Panc1 (cell line): ENCODE data around the gene CCR5AS.

Experiments
- ATAC-seq: fragments of 200-7000 bp; cut with Tn5 transposase; 2 replicates; pipeline ENCODE4 v1.9.1; 2020; ENCODE audit warnings: mild to moderate bottlenecking, moderate library complexity
- BruUV-seq: library from RNA; stranded (reverse); fragments of 400-500 nt; replicated peaks from 2 replicates; lab custom pipeline; 2021; lab: Mats Ljungman, UMichigan
- CTCF ChIA-PET: fragments of 300-600 bp; sonication (Branson Sonifier 250); formaldehyde crosslinking; loops from one replicate; lab custom pipeline; 2022; ENCODE audit warnings: antibody characterized with exemption; lab: Charles Lee
- POLR2A ChIA-PET: fragments of 300-600 bp; sonication (Branson Sonifier 250); formaldehyde crosslinking; loops from one replicate; lab custom pipeline; 2022; ENCODE audit warnings: antibody characterized with exemption; lab: Charles Lee
- DNase-seq: peaks from one replicate; pipeline ENCODE4 v3.0.0-alpha.2; 2010; ENCODE audit warnings: low read depth, low spot score
- H3K27ac ChIP-seq: 2 replicates; pipeline ENCODE4 v1.5.1; 2011; ENCODE audit warnings: mild to moderate bottlenecking, low read length, inconsistent platforms
- H3K27me3 ChIP-seq: fragments of 200-500 bp; sonication (Bioruptor generic); 2 replicates; pipeline ENCODE4 v1.6.0; 2014; ENCODE audit warnings: low read length, inconsistent platforms; ENCODE audit not compliant: control insufficient read depth, insufficient read depth
- H3K36me3 ChIP-seq: fragments of 200-500 bp; sonication (Bioruptor generic); 2 replicates; pipeline ENCODE4 v1.5.1; 2014; ENCODE audit warnings: inconsistent platforms, mild to moderate bottlenecking, low read length, moderate library complexity; ENCODE audit not compliant: control insufficient read depth, insufficient read depth
- H3K4me1 ChIP-seq: 2 replicates; pipeline ENCODE4 v1.5.1; 2011; ENCODE audit warnings: inconsistent platforms, mild to moderate bottlenecking, low read length, moderate library complexity; ENCODE audit not compliant: control insufficient read depth, insufficient read depth
- H3K4me3 ChIP-seq, 2 experiments: 2 replicates each; pipeline ENCODE4 v1.5.1; 2011 to 2012; ENCODE audit warnings: low read depth in 2 of 2, low read length in 2 of 2, mild to moderate bottlenecking in 2 of 2, inconsistent platforms in 1 of 2, moderate library complexity in 1 of 2
- H3K9me3 ChIP-seq: fragments of 200-500 bp; sonication (Bioruptor generic); 2 replicates; pipeline ENCODE4 v1.5.1; 2014; ENCODE audit warnings: low read depth, mild to moderate bottlenecking, inconsistent platforms, low read length, moderate library complexity; ENCODE audit not compliant: control insufficient read depth, insufficient read depth
- POLR2AphosphoS5 ChIP-seq: IDR thresholded peaks from 2 replicates; pipeline ENCODE4 v1.6.1; 2012; ENCODE audit warnings: mild to moderate bottlenecking, low read depth, low read length, moderate library complexity
- SIN3A ChIP-seq: IDR thresholded peaks from 2 replicates; pipeline ENCODE4 v1.6.1; 2012; ENCODE audit warnings: low read depth, mild to moderate bottlenecking, low read length, moderate library complexity, borderline replicate concordance; ENCODE audit not compliant: insufficient read depth
- TCF7L2 ChIP-seq: IDR thresholded peaks from 2 replicates; pipeline ENCODE4 v1.6.1; 2011; ENCODE audit warnings: mild to moderate bottlenecking, low read depth, low read length, inconsistent platforms
- in situ Hi-C: cut with HindIII; loops from 2 replicates; pipeline ENCODE4 v1.10.0; 2016; ENCODE audit warnings: low sequenced_read_pairs, low pct_unique_long_range_greater_than_20kb
- intact Hi-C: fragments of 100-400 bp; cut with micrococcal nuclease; formaldehyde crosslinking; loops from one replicate; pipeline ENCODE4 v1.10.0; 2022; ENCODE audit not compliant: unreplicated experiment
- TF ChIP-seq, protein P1 (sequence below): fragments of 450-650 bp; IDR thresholded peaks from 2 replicates; pipeline ENCODE4 v1.5.1; 2017; ENCODE audit warnings: mild to moderate bottlenecking
- TF ChIP-seq, protein P2 (sequence below), 2 experiments: IDR thresholded peaks; 2 replicates each; pipeline ENCODE4 v1.6.1; 2011 to 2012; ENCODE audit warnings: low read depth in 2 of 2, control low read depth in 1 of 2, low read length in 1 of 2, mild to moderate bottlenecking in 1 of 2, moderate library complexity in 1 of 2; ENCODE audit not compliant: insufficient read depth in 1 of 2

Gene CCR5AS

DNA sequence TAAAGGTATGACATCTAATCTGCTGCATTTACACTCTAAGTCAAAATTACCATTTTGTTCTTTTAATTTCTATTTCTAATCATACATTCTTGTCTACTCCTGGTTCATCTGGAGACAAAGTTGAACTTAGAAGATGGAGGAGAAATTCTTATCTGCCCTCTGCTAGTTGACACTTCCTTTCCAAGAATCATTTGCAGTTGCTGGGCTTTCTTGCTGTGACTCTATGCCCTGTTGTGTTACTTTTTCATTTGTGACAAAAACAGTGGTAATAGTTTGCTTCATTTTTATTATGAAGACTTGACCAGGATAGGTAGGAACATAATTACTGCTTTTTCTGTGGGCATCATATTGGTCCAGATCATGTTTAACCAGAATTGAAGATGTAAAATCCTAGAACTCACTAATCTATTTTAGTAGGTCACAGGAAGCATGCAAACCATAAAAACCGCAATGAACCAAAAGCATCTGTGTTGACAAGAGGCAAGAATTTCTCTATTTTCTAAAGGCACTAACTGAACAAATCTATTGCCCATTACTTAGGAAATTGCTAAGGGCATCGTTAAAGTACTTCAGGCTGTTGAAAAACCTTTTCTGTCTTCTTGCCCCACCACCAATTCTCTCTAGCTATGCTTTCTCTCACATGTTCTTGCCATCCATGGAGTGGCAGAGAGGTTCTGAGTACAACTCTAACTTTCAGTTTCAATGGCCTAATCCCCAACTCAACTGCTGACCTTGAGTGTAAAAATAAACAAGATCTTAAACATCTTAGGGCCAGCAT, 57.2 kb downstream of the CCR5AS start:
- no peaks in the 10 kb centered on the region for H3K36me3 ChIP-seq
- DNase-seq (no peak), ATAC-seq (no peak)
- peaks cover 3% of the 10 kb centered on the region; the same call in 1 of the 2 replicates for H3K27me3 ChIP-seq
- no peak overlapping the region for H3K4me3 ChIP-seq
- H3K9me3 ChIP-seq: no peaks in the 10 kb centered on the region
- BruUV-seq: no TSS peak
- ChIA-PET CTCF (no interaction called here), POLR2A (no interaction called here)
- H3K27ac ChIP-seq: no peak overlapping the region
- TF ChIP-seq POLR2AphosphoS5 (no peak), TCF7L2 (no peak), SIN3A (no peak)
- TF ChIP-seq, protein P1, sequence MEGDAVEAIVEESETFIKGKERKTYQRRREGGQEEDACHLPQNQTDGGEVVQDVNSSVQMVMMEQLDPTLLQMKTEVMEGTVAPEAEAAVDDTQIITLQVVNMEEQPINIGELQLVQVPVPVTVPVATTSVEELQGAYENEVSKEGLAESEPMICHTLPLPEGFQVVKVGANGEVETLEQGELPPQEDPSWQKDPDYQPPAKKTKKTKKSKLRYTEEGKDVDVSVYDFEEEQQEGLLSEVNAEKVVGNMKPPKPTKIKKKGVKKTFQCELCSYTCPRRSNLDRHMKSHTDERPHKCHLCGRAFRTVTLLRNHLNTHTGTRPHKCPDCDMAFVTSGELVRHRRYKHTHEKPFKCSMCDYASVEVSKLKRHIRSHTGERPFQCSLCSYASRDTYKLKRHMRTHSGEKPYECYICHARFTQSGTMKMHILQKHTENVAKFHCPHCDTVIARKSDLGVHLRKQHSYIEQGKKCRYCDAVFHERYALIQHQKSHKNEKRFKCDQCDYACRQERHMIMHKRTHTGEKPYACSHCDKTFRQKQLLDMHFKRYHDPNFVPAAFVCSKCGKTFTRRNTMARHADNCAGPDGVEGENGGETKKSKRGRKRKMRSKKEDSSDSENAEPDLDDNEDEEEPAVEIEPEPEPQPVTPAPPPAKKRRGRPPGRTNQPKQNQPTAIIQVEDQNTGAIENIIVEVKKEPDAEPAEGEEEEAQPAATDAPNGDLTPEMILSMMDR: no peak
- TF ChIP-seq, protein P2, sequence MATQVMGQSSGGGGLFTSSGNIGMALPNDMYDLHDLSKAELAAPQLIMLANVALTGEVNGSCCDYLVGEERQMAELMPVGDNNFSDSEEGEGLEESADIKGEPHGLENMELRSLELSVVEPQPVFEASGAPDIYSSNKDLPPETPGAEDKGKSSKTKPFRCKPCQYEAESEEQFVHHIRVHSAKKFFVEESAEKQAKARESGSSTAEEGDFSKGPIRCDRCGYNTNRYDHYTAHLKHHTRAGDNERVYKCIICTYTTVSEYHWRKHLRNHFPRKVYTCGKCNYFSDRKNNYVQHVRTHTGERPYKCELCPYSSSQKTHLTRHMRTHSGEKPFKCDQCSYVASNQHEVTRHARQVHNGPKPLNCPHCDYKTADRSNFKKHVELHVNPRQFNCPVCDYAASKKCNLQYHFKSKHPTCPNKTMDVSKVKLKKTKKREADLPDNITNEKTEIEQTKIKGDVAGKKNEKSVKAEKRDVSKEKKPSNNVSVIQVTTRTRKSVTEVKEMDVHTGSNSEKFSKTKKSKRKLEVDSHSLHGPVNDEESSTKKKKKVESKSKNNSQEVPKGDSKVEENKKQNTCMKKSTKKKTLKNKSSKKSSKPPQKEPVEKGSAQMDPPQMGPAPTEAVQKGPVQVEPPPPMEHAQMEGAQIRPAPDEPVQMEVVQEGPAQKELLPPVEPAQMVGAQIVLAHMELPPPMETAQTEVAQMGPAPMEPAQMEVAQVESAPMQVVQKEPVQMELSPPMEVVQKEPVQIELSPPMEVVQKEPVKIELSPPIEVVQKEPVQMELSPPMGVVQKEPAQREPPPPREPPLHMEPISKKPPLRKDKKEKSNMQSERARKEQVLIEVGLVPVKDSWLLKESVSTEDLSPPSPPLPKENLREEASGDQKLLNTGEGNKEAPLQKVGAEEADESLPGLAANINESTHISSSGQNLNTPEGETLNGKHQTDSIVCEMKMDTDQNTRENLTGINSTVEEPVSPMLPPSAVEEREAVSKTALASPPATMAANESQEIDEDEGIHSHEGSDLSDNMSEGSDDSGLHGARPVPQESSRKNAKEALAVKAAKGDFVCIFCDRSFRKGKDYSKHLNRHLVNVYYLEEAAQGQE (IDR thresholded peaks at IDR 0.05; ENCODE audit: insufficient read depth in 1 of 2, low read depth in 2 of 2, low read length in 1 of 2): no peak
- in situ Hi-C loops (no loop called here), intact Hi-C loops (no loop called here)
- no peaks in the 10 kb centered on the region for H3K4me1 ChIP-seq

DNA sequence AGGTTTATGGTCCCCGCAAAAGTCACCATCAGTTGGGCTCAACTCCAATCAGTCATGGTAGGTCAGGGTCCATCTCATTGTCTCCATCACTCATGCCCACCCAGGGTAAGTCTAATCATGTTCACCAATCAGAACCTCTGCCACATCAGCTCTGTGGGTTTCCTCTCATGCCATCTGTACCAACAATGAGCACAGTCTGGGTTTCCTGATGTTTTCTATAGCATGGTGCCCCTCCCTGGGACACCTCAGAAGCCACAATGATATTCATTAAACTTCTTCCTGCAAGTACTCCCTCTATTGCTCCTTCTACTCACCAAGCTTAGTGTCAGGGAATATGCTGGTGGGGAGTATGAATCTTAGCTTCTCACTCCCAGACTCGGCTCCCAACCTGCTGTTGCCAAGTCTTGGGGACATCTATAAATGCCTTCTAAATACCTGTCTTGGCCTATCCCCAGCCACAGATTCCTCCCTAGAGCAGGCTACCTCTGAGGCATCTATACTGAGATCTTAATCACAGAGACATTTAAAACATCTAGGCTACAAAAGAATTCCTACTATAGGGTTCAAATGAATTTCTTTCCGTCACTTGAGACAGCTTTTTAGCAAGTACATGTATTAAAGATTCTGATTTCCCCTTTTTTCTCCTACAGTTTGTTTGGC, 57.9 kb downstream of the CCR5AS start:
- ATAC-seq (no peak), DNase-seq (no peak)
- in situ Hi-C loops (no loop called here), intact Hi-C loops (no loop called here)
- ChIA-PET CTCF (no interaction called here), POLR2A (no interaction called here)
- no peaks in the 10 kb centered on the region for H3K9me3 ChIP-seq
- no peaks in the 10 kb centered on the region for H3K4me1 ChIP-seq
- H3K36me3 ChIP-seq: no peaks in the 10 kb centered on the region
- no peak overlapping the region for H3K4me3 ChIP-seq
- BruUV-seq: no TSS peak
- peaks cover 3% of the 10 kb centered on the region; the same call in 1 of the 2 replicates for H3K27me3 ChIP-seq
- TF ChIP-seq, protein P1: no peak
- H3K27ac ChIP-seq: no peak overlapping the region
